GM21825 (cell line): ENCODE results near the gene USP1.

ENCODE experiments used
- ATAC-seq: cut with Tn5 transposase; IDR thresholded peaks from one replicate; pipeline ENCODE4 v1.9.1; 2021; ENCODE audit warnings: mild to moderate bottlenecking, moderate library complexity; ENCODE audit not compliant: unreplicated experiment

USP1 gene, protein sequence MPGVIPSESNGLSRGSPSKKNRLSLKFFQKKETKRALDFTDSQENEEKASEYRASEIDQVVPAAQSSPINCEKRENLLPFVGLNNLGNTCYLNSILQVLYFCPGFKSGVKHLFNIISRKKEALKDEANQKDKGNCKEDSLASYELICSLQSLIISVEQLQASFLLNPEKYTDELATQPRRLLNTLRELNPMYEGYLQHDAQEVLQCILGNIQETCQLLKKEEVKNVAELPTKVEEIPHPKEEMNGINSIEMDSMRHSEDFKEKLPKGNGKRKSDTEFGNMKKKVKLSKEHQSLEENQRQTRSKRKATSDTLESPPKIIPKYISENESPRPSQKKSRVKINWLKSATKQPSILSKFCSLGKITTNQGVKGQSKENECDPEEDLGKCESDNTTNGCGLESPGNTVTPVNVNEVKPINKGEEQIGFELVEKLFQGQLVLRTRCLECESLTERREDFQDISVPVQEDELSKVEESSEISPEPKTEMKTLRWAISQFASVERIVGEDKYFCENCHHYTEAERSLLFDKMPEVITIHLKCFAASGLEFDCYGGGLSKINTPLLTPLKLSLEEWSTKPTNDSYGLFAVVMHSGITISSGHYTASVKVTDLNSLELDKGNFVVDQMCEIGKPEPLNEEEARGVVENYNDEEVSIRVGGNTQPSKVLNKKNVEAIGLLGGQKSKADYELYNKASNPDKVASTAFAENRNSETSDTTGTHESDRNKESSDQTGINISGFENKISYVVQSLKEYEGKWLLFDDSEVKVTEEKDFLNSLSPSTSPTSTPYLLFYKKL

DNA sequence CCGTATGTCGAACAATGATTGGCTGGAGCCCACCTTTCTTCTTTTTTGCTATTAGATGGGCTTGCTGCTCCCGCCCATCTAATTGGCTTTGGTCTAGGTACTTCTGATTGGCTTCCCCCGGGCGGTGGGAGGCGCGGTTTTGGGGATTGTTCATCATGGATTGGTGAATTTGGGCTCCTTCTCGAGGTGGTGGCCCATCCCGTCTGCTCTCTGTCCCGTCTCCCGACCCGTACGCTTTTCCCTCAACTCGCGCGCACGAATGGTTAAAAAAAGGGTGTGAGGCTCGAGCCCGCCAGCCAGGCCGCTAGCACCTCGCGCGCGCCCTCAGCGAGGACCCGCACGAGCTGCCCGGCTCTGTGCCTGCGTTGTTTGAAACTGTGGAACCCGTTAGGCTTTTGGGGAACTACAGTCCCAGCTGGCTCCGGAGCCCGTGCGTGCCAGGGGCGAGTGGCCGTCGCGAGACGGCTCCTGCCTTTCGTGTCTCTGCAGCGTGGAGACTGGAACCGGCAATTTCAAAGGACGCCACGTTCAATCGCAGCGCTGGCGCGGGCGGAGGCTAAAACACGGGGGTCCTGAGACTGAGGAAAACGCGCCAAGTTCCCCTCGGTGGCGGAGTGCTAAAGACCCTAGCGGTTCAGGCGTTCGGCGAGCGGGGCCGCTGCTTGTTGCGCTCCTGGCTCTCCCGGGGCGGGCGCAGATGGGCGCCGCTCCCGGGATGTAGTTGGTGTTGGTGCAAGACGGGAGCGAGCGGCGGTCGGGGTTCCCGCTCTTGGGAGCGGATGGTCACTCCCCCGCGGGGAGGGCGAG lies at the start of gene USP1:
USP1 (plus strand) TSS at position 584 of the 807 bp plus-strand sequence. CDS start 2,819 bp downstream, outside the sequence.
- peak; percentile 73 for ATAC-seq

DNA sequence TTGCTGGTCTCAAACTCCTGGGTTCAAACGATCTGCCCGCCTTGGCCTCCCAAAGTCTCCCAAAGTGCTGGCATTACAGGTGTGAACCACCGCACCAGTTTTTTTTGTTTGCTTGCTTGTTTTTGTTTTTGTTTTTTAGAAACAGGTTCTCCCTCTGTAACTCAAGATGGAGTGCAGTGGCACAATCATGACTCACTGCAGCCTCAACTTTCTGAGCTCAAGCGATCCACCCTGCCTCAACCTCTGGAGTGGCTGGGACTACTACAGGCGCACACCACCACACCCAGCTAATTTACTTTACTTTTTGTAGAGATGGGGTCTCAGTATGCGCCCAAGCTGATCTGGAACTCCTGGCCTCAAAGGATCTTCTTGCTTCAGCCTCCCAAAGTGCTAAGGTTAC lies 47.3 kb upstream of the USP1 start:
- no peak for ATAC-seq

DNA sequence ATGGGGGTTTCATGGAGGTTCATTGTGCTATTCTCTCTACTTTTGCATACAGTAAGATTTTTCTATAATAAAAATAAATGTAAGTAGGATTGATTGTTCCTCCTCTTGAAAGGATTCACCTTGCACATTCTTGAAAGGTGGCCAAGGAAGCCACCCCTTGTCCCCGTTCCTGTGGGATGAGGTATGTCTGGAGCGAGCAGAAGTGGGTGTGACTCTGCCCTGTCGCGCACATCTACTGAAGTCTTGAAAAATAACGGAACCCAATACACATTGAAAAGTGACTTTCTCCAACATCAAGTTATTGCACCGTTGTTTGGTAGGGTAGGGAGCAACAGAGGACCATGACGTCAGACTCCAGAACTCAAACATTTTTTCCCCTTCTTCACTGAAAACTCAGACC lies 46.8 kb upstream of the USP1 start:
- ATAC-seq = no peak

DNA sequence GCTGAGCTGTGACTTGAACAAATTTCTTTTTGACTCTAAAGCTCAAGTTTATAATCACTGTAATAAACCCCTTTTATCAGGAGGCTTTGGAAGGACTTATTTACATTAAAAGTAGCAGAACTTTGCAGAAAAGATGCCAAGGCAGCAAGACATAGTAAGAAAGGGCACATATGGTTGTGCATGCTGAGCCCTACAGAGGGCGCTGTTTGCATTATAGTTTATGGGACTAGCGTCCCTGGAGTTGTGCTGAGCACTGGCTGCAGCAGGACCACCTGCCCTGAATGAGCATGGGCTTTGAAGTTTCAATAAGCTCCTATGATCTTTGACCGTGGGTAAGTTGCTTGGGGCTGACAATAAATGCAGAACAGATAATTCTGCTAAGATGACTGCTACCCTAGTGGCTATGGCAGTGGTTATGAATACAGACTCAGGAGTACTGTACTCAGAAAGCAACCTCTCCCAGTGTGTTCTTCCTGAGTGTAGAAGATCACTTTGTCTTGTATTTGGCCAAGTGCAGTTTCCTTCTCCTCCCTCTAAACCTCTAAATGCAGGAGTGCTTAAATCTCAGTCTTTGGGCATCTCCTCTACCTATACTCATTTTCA lies 45.4 kb upstream of the USP1 start:
- ATAC-seq = no peak

DNA sequence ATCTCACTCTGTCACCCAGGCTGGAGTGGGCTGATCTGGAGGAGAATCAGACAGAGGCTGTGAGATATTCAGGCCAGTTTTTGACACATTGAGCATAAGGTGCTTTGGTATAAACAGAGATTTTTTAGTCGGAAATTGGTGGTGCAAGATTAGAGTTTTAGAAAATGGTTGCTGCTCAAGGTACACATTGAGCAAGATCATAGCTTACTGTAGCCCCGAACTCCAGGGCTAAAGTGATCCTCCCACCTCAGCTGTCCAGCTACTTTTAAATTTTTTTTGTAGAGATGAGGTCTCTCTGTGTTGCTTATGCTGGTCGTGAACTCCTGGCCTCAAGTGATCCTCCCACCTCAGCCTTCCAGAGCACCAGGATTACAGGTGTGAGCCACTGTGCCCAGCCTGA lies 43.9 kb upstream of the USP1 start:
- no peak for ATAC-seq

DNA sequence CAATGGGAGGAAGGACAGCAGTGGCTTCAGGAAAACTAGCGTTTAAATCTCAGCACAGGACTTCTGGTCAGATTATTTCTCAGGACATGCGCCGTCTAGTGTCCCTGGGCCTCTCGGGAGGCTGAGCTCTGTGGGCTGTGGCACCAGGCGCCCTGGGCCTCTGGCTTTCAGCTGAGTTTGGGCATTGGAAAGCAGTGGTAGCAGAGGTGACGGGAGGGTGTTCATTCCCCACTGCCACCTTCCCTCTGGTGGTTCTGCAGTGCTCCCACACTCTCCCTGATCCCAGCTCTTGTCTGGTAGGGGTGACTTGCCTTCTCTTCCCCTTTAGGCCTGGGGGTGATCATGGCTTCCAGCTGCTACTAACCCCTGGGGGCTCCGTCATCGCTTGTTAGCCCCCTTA lies 42.2 kb upstream of the USP1 start:
- no peak for ATAC-seq

DNA sequence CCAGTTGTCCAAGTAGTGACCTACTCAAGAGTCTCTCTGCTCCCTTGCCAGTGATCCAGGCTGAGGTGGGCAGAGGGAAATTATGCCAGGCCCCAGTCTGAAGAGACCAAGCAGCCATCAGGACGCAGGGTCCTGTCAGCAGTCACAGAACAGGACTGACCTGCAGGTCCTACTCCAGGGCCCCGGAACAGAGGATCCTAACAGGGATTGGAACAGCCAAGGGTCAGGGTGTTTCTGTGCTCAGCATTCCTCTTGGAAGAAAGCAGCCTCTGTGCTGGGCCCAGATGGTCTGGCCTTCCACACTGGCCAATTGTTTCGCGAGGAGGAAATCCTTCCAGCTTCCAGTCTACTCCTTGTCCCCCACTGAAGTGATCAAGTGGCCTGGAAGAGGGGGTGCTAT lies 41.6 kb upstream of the USP1 start:
- ATAC-seq = no peak

DNA sequence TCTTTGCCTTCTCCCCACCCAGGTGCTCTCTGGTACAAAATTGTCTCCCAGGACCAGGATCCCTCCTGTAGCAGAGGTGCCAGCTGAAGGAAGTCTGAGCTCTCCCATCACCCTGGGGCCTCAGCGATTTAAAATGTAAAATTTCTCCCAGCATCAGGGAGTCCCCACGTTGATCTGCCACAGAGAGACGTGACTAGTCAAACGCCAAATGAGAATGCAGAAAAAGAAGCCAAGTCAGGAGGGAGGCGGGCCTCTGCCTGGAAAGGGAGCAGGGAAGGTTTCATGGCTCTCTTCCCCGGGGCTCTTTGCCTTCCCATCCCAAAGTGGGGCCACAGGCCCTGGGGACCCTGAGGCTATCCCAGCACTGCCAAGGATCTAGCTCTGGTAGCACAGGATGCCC lies 40.0 kb upstream of the USP1 start:
- ATAC-seq = no peak

DNA sequence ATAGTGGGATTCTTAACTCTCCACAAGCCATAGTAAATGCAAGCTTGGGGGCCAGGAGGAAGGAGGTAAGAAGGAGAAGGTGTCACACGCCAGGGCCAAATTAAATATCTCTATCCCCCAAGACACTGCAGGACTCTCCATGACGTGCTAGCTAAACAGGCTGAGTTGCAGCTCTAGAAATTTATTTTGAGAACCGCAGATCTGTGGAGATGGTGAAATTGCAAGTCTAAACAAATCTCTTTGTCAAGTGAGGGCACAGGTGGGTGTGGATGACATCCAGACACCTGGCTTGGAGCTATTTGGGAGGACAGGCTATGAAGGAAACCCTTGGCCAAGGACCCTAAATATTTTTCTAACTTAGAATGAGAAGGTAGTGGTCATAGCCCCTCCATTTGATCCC lies 39.5 kb upstream of the USP1 start:
- ATAC-seq = no peak

DNA sequence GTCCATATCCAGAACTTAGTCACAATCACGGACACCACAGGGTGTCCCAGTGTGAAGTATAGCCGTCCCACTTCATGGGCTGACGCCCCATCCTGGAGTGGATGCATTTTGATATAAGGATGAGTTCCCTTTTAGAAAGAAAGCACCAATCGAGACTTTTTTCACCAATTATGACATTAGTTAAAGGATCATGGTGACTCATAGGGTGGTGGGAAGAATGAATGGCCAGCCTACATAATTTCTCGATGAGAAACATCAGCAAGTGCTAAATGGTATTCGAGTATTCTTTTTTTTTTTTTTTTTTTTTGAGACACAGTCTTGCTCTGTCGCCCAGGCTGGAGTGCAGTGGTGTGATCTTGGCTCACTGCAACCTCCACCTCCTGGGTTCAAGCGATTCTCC lies 38.5 kb upstream of the USP1 start:
- no peak for ATAC-seq

DNA sequence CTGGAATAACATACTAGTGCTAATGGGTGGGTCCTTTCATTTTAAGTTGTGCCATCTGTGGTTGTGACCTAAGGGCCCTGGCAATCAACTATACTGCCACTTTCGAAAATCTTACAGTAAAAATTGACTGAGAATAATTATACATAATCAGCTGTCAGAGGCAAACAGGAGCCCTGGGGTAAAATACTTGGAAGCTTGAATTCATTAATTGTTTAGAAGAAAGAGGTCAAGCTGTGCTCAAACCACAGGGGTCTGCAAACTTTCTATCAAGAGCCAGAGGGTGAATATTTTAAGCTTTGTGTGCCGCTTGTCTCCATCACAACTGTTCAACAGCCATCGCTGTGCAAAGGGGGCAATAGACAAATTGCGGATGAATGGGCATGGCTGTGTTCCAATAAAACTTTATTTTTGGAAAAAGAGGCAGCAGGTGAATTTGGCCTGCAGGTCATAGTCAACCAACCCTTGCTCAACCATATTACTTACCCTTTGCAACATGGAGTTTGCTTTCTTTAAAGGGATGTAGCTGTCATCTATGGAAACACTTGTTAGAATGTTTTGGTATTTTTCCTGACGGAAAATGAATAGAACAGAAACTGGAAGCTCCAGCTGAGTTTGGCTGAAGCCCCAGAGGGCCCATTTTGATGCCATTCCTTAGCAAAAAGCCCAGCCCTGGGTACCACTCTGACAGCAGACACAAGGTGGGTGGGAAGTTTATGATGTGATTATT lies 35.7 kb upstream of the USP1 start:
- no peak for ATAC-seq

DNA sequence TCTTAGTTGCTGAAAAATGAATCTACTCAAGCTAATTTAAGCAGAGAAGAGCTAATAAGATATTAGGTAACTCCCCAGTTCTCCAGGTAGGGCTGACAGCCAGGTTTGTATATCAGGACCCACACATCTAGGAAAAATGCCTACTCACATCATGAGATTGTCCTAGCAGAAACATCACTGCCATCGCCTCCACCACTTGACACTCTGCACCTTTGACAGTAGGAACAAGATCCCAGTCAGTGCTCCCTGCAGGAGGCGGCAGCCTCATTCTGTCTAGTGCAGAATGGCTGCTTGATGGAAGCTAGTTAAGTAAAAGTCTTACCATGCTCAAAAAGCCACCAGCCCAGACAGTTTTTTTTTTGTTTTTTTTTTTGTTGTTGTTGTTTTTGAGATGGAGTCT lies 31.6 kb upstream of the USP1 start:
- no peak for ATAC-seq

DNA sequence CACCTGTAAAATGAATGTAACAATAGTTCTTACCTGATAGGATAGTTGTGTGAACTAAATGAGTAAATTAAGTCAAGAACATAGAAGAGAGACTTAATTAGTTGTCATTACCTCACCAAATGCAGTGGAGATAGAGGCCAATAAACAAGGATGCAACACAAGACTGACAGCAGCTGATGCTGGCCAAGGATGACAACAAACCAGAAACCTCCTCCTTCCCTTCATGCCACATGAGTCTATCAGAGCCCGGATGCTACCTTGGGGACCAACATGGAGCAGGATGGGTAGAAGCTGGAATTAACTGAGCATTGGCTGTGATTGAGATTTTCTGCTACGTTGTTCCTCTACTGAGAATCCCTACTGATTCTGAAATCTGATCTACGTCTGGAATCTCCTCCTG lies 30.3 kb upstream of the USP1 start:
- ATAC-seq = no peak

DNA sequence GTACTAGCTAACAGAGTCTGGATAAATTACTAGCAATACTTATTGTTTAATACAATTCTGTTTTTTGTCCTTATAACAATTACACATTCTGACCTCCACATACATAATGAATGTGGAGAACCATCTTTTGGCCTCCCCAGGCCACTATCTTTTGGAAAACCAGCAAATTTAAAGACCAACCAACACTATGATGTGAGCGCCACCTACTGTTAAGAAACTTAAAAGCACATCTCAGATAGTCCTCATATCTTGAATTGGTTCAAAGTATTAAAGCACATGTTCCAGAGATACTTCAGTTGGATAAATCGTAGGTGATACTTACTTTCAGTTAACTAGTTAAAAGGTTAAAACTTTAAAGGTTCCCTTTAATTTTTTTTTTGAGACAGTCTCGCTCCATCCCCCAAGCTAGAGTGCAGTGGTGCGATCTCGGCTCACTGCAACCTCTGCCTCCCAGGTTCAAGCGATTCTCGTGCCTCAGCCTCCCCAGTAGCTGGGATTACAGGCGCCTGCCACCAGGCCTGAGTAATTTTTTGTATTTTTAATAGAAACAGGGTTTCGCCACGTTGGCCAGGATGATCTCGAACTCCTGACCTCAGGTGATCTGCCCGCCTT lies 29.3 kb upstream of the USP1 start:
- ATAC-seq = no peak

DNA sequence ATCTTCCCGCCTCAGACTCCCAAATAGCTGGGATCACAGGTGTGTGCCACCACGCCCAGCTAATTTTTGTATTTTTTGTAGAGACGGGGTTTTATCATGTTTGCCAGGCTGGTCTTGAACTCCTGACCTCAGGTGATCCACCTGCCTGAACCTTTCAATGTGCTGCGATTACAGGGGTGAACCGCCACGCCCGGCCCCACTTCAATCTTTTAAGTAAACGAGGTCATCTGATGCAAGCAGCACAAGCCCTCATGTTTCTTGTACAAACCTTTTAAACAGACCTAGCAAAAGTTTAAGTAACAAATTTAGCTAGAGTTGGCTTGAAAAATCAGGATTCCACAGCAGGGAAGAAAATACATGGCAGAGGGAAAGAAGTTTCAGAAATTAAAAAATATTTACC lies 21.2 kb upstream of the USP1 start:
- ATAC-seq = no peak

DNA sequence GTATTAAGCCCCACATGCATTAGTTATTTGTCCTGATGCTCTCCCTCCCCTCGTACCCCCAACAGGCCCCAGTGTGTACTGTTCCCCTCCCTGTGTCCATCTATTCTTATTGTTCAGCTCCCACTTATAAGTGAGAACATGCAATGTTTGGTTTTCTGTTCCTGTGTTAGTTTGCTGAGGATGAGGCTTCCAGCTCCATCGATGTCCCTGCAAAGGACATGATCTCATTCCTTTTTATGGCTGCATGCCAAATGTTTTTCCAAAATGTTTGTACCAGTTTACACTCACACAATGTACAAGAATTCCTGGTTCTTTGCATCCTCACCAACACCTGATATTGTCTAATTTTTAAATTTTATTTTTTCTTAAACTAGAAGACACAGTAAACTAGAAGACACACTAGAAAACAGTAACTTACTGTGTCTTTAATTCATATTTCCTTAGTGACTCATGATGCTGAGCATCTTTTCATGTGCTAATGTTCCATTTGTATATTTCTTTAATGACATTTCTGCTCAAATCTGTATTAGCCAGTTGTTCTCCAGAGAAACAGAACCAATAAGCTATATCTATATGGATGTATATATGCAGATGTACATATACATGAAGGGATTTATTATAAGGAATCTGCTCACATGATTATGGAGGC lies 19.4 kb upstream of the USP1 start:
- ATAC-seq = no peak

DNA sequence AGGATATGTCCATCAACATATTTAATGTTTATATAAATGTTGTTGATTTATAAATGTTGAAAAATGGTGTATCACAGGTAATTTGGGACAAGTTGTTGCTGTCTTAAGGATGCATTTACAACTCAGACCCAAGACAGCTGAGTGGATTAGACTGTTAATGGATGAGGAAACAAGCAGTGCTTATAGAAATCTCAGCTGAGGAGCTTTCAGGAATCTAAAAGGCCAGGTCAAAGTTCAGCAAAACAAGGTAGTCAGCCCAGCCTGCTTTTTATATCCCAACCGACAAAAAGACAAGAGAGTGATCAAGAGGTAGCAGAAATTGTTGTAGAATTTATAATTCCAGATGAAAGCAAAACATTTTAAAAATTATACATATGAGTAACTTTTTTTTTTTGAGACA lies 16.6 kb upstream of the USP1 start:
- ATAC-seq = no peak

DNA sequence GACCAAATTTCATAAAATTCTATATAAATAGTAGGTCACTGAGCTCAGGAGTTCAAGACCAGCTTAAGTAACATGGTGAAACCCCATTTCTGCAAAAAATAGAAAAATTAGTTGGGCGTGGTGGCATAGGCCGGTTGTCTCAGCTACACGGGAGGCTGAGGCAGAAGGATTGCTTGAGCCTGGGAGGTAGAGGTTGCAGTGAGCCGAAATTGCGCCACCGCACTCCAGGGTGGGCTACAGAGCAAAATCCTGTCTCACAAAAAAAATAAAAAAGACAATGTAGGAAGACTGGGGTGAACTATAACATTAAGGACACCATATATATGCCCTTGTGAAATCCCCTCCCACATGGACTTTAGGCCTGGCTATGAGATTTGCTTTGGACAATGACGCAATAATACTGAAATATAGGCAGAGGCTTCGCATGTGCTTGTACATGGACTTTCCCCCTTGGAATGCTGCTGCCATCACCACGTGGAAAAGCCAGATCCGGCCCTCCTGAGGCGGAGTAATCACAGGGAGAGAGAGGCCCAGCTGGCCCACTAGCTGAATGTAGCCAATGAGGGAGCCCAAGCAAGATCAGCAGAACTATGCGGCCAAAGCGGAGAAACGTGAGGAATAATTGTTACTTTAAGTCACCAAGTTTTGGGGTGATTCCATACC lies 13.1 kb upstream of the USP1 start:
- no peak for ATAC-seq

DNA sequence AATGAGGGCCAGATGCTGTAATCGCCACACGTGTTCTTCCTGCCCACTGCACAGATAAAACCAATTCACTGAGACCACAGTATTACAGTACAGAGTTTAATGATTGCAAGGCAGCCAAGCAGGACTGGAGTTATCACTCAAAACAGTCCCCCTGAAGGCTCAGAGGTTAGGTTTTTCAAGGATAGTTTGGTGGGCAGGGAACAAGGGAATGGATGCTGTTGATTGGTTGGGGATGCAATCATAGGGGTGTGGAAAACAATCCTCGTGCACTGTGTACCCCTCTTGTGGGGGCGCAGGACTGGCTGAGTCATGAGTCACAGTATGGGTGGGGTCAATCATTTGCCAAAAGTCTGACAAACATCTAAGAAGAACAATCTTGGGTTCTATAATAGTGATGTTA lies 12.4 kb upstream of the USP1 start:
- ATAC-seq = no peak
